GM18858 (cell line): ENCODE results near the gene CPD.
"Not testable (repeated sequence)": the region's sequence is repeated elsewhere in the genome, so short reads cannot be mapped to it uniquely, and the experiment has no call there.

Source experiments
- ATAC-seq: cut with Tn5 transposase; IDR thresholded peaks from one replicate; pipeline ENCODE4 v1.9.1; 2021; ENCODE audit not compliant: unreplicated experiment

Gene CPD

GRCh38 chr17:30378825-30379302, at the start of gene CPD:
CPD (plus strand) TSS chr17:30378927; CDS start chr17:30378981, 54 bp downstream.
- peak; percentile 59 for ATAC-seq

- peak; percentile 55 for ATAC-seq
These were observed 46.6 kb upstream of the CPD start for GRCh38 chr17:30332057-30332542.

- no peak for ATAC-seq
These were observed 45.0 kb upstream of the CPD start, which contains the start of gene TMIGD1 for GRCh38 chr17:30333503-30334360. TMIGD1 (minus strand) TSS chr17:30334057; CDS start chr17:30332133, 1,924 bp downstream.

- no peak for ATAC-seq
These were observed 44.3 kb upstream of the CPD start for GRCh38 chr17:30334421-30334820.

- ATAC-seq = no peak
These were observed 42.2 kb upstream of the CPD start for GRCh38 chr17:30336369-30337171.

GRCh38 chr17:30337393-30337999, 41.2 kb upstream of the CPD start:
- ATAC-seq = no peak

- no peak for ATAC-seq
These were observed 39.6 kb upstream of the CPD start for GRCh38 chr17:30339086-30339485.

GRCh38 chr17:30340801-30341356, 37.8 kb upstream of the CPD start:
- ATAC-seq = no peak

- no peak for ATAC-seq
These were observed 37.0 kb upstream of the CPD start for GRCh38 chr17:30341703-30342249.

- not testable (repeated sequence) for ATAC-seq
These were observed 35.5 kb upstream of the CPD start for GRCh38 chr17:30343244-30343643.

GRCh38 chr17:30343796-30344195, 34.9 kb upstream of the CPD start:
- no peak for ATAC-seq

- no peak for ATAC-seq
These were observed 34.2 kb upstream of the CPD start for GRCh38 chr17:30344283-30345088.

GRCh38 chr17:30345089-30345433, 33.7 kb upstream of the CPD start:
- no peak for ATAC-seq

- no peak for ATAC-seq
These were observed 33.1 kb upstream of the CPD start for GRCh38 chr17:30345527-30346075.

GRCh38 chr17:30346221-30346795, 32.4 kb upstream of the CPD start:
- no peak for ATAC-seq

GRCh38 chr17:30347488-30347887, 31.2 kb upstream of the CPD start:
- ATAC-seq = no peak

GRCh38 chr17:30349252-30349651, 29.5 kb upstream of the CPD start:
- no peak for ATAC-seq

- ATAC-seq = not testable (repeated sequence)
These were observed 27.5 kb upstream of the CPD start for GRCh38 chr17:30351263-30351662.

- no peak for ATAC-seq
These were observed 27.0 kb upstream of the CPD start for GRCh38 chr17:30351735-30352134.
